DND-41 (cell line): Measurements from ENCODE around the gene FABP6.

Experiments used
- EZH2 ChIP-seq: IDR thresholded peaks from 3 replicates; pipeline ENCODE4 v1.6.1; 2012; ENCODE audit warnings: borderline replicate concordance, low read depth, mild to moderate bottlenecking, moderate library complexity, low read length, inconsistent platforms; ENCODE audit not compliant: severe bottlenecking
- TF ChIP-seq, protein P1 (sequence below): IDR thresholded peaks from 2 replicates; pipeline ENCODE4 v1.5.1; 2012; ENCODE audit warnings: borderline replicate concordance, low read length, moderate library complexity, mild to moderate bottlenecking; ENCODE audit not compliant: poor library complexity, severe bottlenecking; ENCODE audit errors: extremely low read depth

DNA sequence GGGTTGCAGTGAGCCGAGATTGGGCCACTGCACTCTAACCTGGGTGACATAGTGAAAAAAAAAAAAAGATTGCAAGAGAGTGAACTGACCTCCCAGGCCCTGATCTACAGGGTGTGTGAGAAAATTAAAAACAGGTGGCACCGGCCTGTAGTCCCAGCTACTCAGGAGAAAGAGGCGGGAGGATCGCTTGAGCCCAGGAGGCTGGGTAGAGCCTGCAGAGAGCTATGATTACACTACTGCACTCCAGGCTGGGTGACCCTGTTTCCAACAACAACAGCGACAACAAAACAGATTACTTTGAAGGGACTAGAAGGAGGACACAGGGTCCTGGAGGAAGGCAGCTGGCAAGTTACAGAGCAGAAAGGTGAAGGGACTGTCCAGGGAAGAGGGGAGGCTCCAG is 42.2 kb upstream of the FABP6 start:
- TF ChIP-seq, protein P1, sequence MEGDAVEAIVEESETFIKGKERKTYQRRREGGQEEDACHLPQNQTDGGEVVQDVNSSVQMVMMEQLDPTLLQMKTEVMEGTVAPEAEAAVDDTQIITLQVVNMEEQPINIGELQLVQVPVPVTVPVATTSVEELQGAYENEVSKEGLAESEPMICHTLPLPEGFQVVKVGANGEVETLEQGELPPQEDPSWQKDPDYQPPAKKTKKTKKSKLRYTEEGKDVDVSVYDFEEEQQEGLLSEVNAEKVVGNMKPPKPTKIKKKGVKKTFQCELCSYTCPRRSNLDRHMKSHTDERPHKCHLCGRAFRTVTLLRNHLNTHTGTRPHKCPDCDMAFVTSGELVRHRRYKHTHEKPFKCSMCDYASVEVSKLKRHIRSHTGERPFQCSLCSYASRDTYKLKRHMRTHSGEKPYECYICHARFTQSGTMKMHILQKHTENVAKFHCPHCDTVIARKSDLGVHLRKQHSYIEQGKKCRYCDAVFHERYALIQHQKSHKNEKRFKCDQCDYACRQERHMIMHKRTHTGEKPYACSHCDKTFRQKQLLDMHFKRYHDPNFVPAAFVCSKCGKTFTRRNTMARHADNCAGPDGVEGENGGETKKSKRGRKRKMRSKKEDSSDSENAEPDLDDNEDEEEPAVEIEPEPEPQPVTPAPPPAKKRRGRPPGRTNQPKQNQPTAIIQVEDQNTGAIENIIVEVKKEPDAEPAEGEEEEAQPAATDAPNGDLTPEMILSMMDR: no peak
- TF ChIP-seq EZH2: no peak
